ENCODE data around the gene PLPP1.
A peak's percentile ranks its signal among the peaks of the same experiment; 100 is the strongest.
"Not testable (repeated sequence)": the region's sequence is repeated elsewhere in the genome, so short reads cannot be mapped to it uniquely, and the experiment has no call there.

Gene PLPP1

GRCh38 chr5:55551358-55551757 is 16.6 kb upstream of the PLPP1 start:
- DNase-seq = no peak
- intact Hi-C loops (cut with DNase I) = no loop called here

GRCh38 chr5:55547781-55548180 is 13.0 kb upstream of the PLPP1 start:
- intact Hi-C loops (cut with DNase I) = no loop called here
- DNase-seq = no peak

- intact Hi-C loops (cut with DNase I) = no loop called here
- DNase-seq = no peak
Observed at GRCh38 chr5:55546947-55547346, 12.2 kb upstream of the PLPP1 start.

- no peak for DNase-seq
- intact Hi-C loops (cut with DNase I) = no loop called here
Observed at GRCh38 chr5:55544341-55544740, 9.6 kb upstream of the PLPP1 start.

- DNase-seq = no peak
- intact Hi-C loops (cut with DNase I) = no loop called here
Observed at GRCh38 chr5:55541056-55541635, 6.4 kb upstream of the PLPP1 start.

- intact Hi-C loops (cut with DNase I) = no loop called here
- no peak for DNase-seq
Observed at GRCh38 chr5:55540525-55540924, 5.8 kb upstream of the PLPP1 start.

GRCh38 chr5:55540024-55540423 is 5.3 kb upstream of the PLPP1 start:
- no peak for DNase-seq
- intact Hi-C loops (cut with DNase I) = no loop called here

GRCh38 chr5:55538661-55539060 is 3.9 kb upstream of the PLPP1 start:
- no peak for DNase-seq
- intact Hi-C loops (cut with DNase I) = loop anchor here (10.0 kb wide), 1 partner anchor 94 kb away; no protein-coding TSS in a partner anchor

GRCh38 chr5:55537315-55537714 is 2.6 kb upstream of the PLPP1 start:
- intact Hi-C loops (cut with DNase I) = loop anchor here (10.0 kb wide), 1 partner anchor 93 kb away; no protein-coding TSS in a partner anchor
- DNase-seq = not testable (repeated sequence)

- intact Hi-C loops (cut with DNase I) = loop anchor here (2.0 to 10.0 kb wide), 2 partner anchors 65 to 91 kb away; no protein-coding TSS in a partner anchor
Observed at GRCh38 chr5:55535199-55535905, 588 bp upstream of the PLPP1 start.

GRCh38 chr5:55533521-55534435 is 986 bp downstream of the PLPP1 start:
- peak in 6 of 42 donors; percentile 4 to 17 (median 11) for DNase-seq
- intact Hi-C loops (cut with DNase I) = loop anchor here (2.0 to 10.0 kb wide), 2 partner anchors 67 to 89 kb away; no protein-coding TSS in a partner anchor

More at GRCh38 chr5:55535199-55535905, 588 bp upstream of the PLPP1 start:
- peak in 11 of 42 donors; percentile 6 to 59 (median 20) for DNase-seq

- DNase-seq = no peak
- intact Hi-C loops (cut with DNase I) = loop anchor here (10.0 kb wide), 1 partner anchor 86 kb away; no protein-coding TSS in a partner anchor
Observed at GRCh38 chr5:55530669-55531068, 4.1 kb downstream of the PLPP1 start.

- DNase-seq = no peak
- intact Hi-C loops (cut with DNase I) = no loop called here
Observed at GRCh38 chr5:55524816-55525215, 9.9 kb downstream of the PLPP1 start.

- intact Hi-C loops (cut with DNase I) = no loop called here
- no peak for DNase-seq
Observed at GRCh38 chr5:55523293-55523692, 11.5 kb downstream of the PLPP1 start.

- intact Hi-C loops (cut with DNase I) = no loop called here
- DNase-seq = no peak
Observed at GRCh38 chr5:55521881-55522280, 12.9 kb downstream of the PLPP1 start.

GRCh38 chr5:55520117-55520839 is 14.5 kb downstream of the PLPP1 start:
- DNase-seq = no peak
- intact Hi-C loops (cut with DNase I) = no loop called here

- intact Hi-C loops (cut with DNase I) = no loop called here
- no peak for DNase-seq
Observed at GRCh38 chr5:55518831-55519390, 15.9 kb downstream of the PLPP1 start.

- intact Hi-C loops (cut with DNase I) = no loop called here
- DNase-seq = no peak
Observed at GRCh38 chr5:55517804-55518203, 17.0 kb downstream of the PLPP1 start.

- DNase-seq = no peak
- intact Hi-C loops (cut with DNase I) = no loop called here
Observed at GRCh38 chr5:55511010-55511409, 23.8 kb downstream of the PLPP1 start.
